DND-41 (cell line): Measurements from ENCODE around the gene H6PD.

Experiments
- CTCF ChIP-seq: IDR thresholded peaks from 2 replicates; pipeline ENCODE4 v1.5.1; 2012; ENCODE audit warnings: borderline replicate concordance, low read length, moderate library complexity, mild to moderate bottlenecking; ENCODE audit not compliant: poor library complexity, severe bottlenecking; ENCODE audit errors: extremely low read depth
- EZH2 ChIP-seq: IDR thresholded peaks from 3 replicates; pipeline ENCODE4 v1.6.1; 2012; ENCODE audit warnings: borderline replicate concordance, low read depth, mild to moderate bottlenecking, moderate library complexity, low read length, inconsistent platforms; ENCODE audit not compliant: severe bottlenecking

- TF ChIP-seq CTCF: no peak
- TF ChIP-seq EZH2: no peak
Measured at GRCh38 chr1:9230869-9231533, 3.6 kb upstream of the H6PD start.
